CD4-positive, alpha-beta T cell treated with Interleukin-21 for 1 hour (primary cell): Measurements from ENCODE around the gene SIGLEC5.
A peak's percentile ranks its signal among the peaks of the same experiment; 100 is the strongest.
"Not testable (repeated sequence)": the region's sequence is repeated elsewhere in the genome, so short reads cannot be mapped to it uniquely, and the experiment has no call there.

Experiments used
- DNase-seq: peaks from one replicate; pipeline ENCODE4 v3.0.0-alpha.2; 2020

Gene SIGLEC5, protein sequence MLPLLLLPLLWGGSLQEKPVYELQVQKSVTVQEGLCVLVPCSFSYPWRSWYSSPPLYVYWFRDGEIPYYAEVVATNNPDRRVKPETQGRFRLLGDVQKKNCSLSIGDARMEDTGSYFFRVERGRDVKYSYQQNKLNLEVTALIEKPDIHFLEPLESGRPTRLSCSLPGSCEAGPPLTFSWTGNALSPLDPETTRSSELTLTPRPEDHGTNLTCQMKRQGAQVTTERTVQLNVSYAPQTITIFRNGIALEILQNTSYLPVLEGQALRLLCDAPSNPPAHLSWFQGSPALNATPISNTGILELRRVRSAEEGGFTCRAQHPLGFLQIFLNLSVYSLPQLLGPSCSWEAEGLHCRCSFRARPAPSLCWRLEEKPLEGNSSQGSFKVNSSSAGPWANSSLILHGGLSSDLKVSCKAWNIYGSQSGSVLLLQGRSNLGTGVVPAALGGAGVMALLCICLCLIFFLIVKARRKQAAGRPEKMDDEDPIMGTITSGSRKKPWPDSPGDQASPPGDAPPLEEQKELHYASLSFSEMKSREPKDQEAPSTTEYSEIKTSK

GRCh38 chr19:51630315-51630714 is at the start of gene SIGLEC5:
SIGLEC5 (minus strand) TSS chr19:51630401; CDS start chr19:51630335, 66 bp downstream.
- not testable (repeated sequence) for DNase-seq

GRCh38 chr19:51676566-51677083 is 46.4 kb upstream of the SIGLEC5 start:
- peak; percentile 36 for DNase-seq

DNA sequence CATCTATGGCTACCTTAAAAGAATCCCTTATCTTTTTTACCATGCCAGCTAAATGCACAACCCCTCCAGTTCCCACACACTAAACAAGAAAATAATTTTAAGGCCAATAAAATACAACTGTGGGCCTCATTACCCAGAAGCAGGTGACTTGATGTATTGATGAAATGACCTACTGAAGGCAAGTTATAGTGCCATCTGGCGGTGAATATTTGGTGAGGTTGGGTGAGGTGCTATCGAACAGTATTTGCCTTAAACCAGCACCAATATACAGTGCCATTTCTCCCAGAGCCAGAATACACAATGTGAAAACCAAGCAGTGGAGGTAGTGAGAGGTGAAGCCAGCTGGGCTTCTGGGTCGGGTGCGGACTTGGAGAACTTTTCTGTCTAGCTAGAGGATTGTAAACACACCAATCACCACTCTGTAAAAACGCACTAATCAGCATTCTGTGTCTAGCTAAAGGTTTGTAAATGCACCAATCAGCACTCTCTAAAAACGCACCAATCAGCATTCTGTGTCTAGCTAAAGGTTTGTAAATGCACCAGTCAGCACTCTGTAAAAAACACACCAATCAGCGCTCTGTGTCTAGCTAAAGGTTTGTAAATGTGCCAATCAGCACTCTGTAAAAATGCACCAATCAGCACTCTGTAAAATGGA is 45.8 kb upstream of the SIGLEC5 start:
- DNase-seq: peak; percentile 28

GRCh38 chr19:51668216-51668615 is 38.0 kb upstream of the SIGLEC5 start:
- no peak for DNase-seq

DNA sequence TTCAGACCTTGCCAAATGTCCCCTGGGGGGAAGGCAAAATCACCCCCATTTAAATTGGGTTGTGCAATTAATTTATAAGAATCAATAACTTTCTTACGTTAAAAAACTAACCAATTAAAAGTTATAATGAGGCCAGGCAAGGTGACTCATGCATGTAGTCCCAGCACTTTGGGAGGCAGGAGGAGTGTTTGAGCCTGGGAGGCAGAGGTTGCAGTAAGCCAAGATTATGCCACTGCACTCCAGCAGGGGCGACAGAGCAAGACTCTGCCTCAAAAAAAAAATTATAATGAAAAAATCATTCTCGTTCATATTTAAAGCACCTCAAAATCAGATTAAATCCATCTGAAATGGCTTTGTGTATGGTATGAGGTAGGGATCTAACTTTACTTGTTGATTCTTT is 34.8 kb upstream of the SIGLEC5 start:
- no peak for DNase-seq

DNA sequence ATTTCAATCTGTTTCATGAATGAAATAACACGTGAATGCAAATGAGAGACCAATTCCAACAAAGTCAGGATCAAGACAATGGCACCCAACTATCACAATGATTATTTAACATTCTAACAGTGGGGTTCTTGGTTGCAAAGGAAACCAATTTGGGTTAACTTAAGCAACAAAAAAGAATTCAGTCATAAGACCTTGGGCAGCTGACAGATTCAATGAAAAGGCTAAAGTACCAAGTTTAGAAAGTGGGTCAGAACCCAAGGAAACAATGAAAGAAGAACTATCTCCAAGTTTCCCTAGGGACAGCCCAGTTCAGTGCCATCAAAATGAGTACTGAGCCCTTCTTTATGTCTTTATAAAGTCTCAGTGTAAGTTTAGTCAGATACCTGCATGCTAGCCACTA is 33.9 kb upstream of the SIGLEC5 start:
- no peak for DNase-seq

DNA sequence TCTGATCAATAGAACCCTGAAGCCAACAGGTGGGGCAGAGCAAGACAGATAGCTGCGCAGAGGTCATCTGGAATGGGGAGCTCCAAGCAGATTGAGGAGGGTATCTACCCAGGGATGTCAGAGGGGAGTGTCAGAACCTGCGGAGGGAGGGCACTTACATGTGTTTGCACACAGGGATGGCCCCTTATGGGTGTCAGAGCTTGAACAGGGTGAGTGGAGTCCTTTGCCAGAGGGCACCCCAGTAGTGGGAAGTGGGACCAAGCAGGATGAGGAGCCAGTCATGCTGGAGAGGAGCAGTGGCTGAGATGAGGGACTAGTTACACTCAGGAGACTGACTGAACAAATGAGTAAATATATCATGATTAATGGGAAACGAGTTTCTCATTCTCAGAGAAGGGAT is 33.4 kb upstream of the SIGLEC5 start:
- no peak for DNase-seq

- DNase-seq: peak; percentile 48
Observed at GRCh38 chr19:51660975-51661600, 30.9 kb upstream of the SIGLEC5 start.

DNA sequence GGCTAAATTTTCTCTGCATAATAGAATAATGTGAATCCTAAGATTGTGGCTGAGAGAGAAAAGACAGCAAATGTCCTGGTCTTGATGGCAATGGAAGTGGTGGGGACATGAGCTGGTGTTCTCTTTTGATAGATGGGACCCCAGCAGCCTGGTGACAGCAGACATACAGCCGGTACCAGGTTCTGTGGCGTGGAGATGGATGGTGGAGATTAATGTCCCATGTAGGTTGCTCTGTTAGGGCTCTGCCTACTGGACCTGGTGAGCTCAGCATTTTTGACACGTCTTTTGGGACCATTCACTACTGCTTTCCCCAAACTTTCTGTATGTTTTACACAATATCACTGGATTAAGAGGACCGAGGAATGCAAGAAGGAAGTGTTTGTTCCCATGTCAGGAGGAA is 24.6 kb upstream of the SIGLEC5 start:
- DNase-seq: no peak

- DNase-seq: no peak
Observed at GRCh38 chr19:51653162-51653561, 23.0 kb upstream of the SIGLEC5 start.

DNA sequence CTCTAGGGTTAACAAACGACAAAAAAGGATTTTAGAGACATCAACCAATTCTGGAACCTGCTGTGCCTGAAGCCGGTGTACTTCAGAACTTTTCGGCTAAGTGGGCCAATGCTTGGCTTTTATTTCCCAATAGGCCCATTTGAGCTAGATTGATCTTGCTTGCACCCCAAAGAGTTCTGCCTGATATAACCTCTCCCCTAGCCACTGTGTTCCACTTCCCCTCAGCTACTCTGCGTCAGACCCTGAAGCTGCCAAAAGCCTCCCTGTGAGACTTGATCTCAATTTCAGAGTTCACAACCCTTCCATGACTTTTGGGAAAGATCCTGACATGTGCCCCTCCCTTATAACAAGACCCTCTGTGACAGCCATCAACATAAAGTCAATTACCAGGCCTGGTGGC is 22.1 kb upstream of the SIGLEC5 start:
- no peak for DNase-seq

- DNase-seq: no peak
Observed at GRCh38 chr19:51651216-51651846, 21.1 kb upstream of the SIGLEC5 start.

DNA sequence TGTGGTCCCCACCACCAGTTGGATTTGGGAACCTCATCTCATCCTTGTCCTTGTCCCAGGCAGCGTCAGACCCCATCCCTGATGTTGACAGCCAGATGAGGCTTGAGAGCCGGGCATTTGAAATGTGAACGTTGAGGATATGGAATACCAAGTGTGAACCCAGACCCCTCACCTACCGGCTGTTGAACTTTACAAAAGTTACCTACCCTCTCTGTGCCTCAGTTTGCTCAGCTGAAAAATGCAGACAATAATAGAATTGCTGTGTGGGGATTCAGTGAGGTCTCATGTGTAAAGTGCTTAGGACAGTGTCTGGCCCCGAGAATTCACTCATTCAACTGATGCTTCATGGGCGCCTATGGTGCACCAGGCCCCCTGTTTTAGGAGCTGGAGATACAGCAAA is 17.1 kb upstream of the SIGLEC5 start:
- no peak for DNase-seq

DNA sequence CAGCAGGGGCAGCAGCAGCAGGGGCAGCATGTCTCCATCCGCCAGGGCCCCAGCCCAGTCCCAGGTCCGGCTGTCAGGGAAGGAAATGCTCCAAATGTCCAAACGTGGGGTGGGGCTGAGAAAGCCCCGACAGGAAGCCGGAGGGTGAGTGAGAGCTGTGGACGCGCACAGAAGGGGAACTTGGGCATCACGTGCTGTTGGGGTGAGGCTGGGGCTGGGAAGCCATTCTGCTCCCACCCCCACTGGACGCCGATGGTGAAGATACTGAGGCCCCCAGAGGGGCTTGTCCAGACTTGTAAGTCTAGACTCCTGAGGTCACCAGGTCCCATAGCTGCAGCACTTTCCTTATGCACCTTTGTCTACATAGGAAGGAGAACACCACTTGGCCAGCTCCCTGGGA is 16.5 kb upstream of the SIGLEC5 start, which contains the start of gene SIGLEC14:
Gene SIGLEC14 (minus strand): TSS at position 96 of the 400 bp plus-strand sequence. CDS start 66 bp downstream, at position 30.
- DNase-seq: not testable (repeated sequence)

- DNase-seq: no peak
Observed at GRCh38 chr19:51644636-51645271, 14.6 kb upstream of the SIGLEC5 start.

- no peak for DNase-seq
Observed at GRCh38 chr19:51641648-51642047, 11.4 kb upstream of the SIGLEC5 start.

- no peak for DNase-seq
Observed at GRCh38 chr19:51640386-51640785, 10.2 kb upstream of the SIGLEC5 start.

- no peak for DNase-seq
Observed at GRCh38 chr19:51639916-51640315, 9.7 kb upstream of the SIGLEC5 start.

GRCh38 chr19:51637362-51637978 is 7.3 kb upstream of the SIGLEC5 start:
- DNase-seq: no peak

- no peak for DNase-seq
Observed at GRCh38 chr19:51632126-51632525, 1.9 kb upstream of the SIGLEC5 start.

DNA sequence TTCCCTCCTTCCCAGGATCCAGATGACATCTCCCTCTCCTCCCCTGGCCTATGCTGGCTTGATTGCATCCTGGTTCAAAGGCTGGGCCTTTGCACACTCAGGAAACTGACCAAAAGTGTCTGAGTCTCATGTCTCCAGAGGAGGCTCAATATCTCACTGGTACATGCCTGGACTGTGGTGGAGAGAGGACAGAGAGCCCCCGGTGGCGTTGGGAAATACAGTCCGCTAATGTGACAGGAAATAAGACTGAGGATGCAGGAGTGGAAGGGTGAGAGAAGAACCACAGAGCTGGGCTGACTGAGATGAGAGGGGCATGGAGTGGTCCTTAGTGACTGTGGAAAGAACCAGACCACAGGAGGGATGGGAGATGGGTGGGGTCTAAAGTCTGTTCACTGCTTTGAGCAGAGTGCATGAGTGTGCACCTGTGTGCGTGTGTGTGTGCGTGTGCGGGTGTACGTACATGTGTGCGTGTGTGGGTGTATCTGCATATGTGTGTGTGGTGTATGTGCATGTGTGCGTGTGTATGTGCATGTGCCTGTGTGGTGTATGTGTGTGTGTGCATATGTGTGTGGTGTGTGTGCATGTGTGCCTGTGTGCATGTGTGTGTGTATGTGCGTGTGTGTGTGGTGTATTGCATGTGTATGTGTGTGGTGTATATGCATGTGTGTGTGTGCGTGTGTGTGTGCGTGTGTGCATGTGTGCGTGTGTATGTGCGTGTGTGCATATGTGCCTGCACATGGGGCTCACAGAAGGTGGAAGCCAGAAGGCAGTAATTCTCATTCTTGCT is 1.9 kb downstream of the SIGLEC5 start:
- no peak for DNase-seq
